Cortex of kidney (tissue), 1 donor: ENCODE data around the gene UNG.

Source experiments
- DNase-seq: peaks from one replicate; lab custom pipeline; 2025; lab: John Stamatoyannopoulos, UW

The UNG gene

DNA sequence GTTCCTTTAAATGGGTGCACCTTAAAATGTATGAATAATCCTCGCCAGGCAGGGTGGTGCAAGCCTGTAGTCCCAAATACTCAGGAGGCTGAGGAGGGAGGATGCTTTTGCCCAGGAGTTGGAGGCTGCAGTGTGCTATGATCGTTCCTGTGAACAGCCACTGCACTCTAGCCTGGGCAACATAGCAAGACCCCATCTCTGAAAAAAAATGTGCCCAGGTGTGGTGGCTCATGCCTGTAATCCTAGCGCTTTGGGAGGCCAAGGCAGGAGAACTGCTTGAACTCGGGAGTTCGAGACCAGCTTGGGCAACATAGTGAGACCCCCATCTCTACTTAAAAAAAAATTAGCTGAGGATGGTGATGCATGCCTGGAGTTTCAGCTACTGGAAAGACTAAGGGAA is 58.6 kb downstream of the UNG start:
- DNase-seq: no peak

DNA sequence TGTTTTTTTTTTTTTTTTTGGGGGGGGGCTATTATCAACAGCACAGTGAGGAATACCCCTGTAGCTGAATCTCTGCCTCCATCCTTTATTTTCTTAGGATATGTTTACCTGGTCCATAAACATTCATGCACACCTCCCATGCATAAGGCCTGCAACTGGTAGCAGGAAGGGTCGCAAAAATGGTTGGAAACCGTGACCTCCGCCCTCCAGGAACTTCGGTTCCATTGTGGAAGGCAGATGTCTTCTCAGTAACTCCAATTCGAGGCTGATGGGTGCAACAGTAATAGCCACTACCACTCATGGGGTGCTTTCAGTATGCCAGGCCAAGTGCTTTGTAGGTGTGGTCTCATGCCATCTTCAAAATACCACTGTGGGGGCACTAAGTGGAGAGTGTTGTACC is 59.2 kb downstream of the UNG start:
- no peak for DNase-seq

DNA sequence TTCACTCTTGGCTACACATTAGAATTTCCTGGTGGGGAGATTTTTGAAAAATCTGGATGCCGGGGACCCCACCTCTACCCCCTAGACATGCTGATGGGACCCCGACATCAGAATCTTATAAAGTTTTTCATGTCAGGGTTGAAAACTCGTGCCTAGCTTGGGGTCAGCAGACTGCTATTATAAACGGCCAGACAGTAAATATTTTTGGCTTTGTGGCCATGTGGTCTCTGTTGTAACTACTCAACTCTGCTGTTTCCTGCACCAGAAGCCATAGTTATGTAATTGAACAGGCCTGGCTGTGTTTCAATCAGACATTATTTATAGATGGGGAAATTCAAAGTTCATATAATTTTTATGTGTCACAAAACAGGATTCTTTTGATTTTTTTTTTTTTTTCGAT is 60.6 kb downstream of the UNG start:
- DNase-seq: no peak

DNA sequence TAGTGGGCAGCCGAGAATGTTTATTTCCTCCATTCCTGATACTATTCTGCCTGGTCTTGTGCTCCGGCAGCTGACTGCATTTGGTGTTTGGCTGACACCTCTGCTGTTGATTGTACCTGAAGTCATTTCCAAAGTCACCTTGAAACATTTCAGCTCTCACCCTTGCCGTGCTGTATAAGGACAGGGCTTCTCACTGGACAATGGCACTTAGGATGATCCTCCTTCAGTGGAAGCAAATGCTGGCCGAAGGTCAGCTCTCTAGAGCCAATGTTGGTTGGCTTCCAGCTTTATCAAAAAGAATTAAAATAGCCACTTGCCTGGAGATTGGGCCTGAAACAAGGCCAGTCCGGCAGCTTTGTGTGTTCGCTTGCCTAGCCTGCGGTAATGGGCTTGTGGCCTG is 63.0 kb downstream of the UNG start:
- no peak for DNase-seq
